HG03196 (cell line): ENCODE data around the gene LIMS1.
"Not testable (repeated sequence)": the region's sequence is repeated elsewhere in the genome, so short reads cannot be mapped to it uniquely, and the experiment has no call there.

ENCODE experiments used
- ATAC-seq: cut with Tn5 transposase; IDR thresholded peaks from one replicate; pipeline ENCODE4 v1.9.1; 2021; ENCODE audit not compliant: unreplicated experiment

LIMS1 gene

DNA sequence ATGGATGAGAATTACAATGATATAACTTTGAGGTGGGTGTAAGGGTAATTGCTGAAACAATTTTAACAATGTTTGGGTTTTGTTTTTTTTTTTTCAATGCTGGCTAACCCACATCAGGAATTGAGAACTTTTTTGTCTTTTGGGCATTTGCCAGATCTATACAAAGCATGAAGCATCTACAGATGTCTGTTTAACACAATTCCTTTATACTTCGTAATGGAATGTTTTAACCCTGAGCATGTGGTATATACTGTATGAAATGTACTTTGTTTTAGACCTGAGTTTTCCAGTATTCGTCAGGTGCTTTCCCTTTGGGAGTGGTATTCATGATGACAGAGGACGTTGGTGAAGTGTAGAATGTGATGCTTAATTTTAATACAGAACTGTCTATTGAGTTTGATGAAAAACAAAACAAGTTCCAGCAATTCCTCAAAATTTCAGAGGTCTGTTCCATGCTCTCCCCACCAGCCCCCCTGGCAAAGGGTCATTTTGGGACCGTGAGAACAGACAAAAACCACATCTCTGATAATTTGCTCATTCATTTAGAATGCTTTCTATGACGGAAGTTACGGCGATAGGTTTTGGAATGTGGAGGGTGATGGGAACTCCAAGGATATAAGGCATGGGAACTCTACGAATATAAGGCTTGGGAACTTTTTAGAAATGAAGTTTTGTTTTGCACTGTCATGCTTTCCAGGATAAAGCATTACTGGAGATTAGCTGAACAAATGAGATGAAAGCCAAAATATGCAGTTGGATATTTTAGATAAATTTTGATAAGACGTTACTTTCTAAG lies 14.1 kb downstream of the LIMS1 start:
- no peak for ATAC-seq

DNA sequence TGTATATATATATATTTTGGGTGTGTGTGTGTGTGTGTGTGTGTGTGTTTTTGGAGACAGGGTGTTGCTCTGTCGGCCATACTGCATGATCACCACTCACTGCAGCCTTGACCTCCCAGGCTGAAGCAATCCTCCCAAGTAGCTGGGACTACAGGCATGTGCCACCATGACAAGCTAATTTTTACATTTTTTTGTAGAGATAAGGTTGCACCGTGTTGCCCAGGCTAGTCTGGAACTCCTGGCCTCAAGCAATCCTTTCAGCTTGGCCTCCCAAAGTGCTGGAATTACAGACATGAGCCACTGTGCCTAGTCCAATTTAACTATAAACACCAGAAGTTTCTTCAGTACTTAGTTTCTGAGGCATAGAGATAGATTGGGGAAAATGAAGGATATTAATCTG lies 18.3 kb downstream of the LIMS1 start:
- ATAC-seq = no peak

- ATAC-seq = no peak
These were observed 19.1 kb downstream of the LIMS1 start for GRCh38 chr2:108553209-108553919.

- no peak for ATAC-seq
These were observed 20.3 kb downstream of the LIMS1 start for GRCh38 chr2:108554528-108554927.

DNA sequence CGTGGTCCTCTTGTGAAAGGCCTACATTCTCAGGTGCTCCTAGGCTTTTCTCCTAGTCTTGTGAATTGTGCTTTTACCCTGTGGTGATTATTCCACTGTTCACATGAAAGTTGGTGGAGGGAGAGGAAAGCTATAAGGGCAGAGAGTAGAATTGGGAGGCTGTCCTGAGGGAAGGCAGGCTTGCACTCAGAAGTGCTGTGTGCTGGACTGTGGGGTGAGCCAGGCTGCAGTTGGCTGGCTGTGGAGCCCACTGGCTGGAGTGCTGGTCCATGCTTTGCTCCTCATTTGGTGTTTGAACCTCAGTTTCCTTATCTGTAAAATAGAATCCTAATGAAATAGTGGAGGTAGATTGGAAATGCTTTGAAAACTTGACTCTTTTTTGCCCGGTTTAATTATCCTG lies 21.3 kb downstream of the LIMS1 start:
- no peak for ATAC-seq

DNA sequence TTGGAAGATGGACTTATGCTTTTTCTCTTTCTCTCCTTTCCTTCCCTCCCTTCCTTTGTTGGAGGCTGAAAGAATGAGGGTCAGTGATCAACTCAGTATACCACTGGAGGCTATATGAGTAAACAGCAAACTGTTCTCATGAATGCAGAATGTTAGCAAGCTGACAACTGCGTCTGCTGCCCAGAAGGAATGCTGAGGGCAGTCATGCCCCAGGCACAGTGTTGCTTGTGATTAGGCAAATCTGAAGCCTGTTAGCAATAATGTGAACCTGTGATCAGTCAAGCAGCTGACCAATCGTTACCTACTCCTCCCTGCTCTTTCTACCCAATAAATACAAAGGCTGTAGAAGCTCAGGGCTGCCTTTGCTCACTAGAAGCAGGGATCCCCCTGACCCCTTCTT lies 22.3 kb downstream of the LIMS1 start:
- not testable (repeated sequence) for ATAC-seq

DNA sequence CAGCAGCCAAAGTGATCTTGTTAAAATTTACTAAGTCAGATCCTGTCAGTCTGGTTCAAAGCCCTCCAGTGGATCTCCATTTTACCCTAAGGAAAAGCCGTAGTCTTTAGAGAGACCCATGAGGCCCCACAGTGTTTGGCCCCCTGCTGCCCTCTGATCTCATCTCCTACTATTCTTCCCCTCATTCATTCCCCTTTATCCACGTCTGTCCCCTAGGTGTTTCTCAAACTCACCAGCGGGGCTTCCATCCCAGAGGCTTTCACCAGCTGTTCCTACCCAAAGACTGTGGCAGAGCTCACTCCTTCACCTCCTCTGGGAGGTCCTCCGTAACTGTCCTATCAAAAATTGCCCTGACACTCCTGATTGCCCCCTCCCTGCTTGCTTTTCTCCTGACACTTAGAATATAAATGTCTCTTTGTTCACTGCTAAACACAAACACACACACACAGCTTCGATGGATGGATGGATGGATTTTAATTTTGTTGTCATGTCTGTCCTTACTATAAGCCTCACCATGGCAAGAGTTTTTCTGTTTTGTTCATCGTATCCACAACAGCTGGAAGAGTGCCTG lies 26.1 kb downstream of the LIMS1 start:
- ATAC-seq = no peak

- ATAC-seq = no peak
These were observed 26.7 kb downstream of the LIMS1 start for GRCh38 chr2:108560895-108561530.

- no peak for ATAC-seq
These were observed 28.0 kb downstream of the LIMS1 start for GRCh38 chr2:108562274-108562673.

- no peak for ATAC-seq
These were observed 30.2 kb downstream of the LIMS1 start for GRCh38 chr2:108564510-108564909.

DNA sequence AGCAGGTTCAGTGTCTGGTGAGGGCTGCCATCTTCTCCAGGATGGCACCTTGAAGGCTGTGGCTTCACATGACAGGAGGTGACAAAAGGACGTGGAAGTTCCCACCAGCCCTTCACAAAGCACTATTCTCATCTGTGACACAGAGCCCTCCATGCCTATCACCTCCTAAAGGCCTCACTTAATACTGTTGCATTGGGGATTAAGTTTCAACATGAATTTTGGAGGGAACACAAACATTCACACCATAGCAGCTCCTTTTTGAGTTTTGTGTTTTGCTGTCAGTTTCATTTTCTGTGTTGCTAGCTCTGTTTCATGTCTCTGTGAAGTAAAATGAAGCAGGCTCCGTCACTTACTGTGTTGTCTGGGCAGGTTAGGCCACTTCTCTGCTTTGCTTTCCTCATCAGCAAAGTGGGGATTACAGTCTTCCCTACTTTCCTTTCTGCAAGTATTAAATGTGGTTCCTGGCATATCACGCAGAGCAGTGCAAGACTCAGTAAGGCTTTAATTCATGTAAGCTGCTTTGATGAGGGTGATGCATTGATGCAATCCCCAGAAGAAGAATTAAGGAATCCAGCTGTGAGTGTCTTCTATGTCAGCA lies 31.6 kb downstream of the LIMS1 start:
- ATAC-seq = peak; percentile 69

GRCh38 chr2:108570416-108570815 lies 36.1 kb downstream of the LIMS1 start:
- no peak for ATAC-seq

DNA sequence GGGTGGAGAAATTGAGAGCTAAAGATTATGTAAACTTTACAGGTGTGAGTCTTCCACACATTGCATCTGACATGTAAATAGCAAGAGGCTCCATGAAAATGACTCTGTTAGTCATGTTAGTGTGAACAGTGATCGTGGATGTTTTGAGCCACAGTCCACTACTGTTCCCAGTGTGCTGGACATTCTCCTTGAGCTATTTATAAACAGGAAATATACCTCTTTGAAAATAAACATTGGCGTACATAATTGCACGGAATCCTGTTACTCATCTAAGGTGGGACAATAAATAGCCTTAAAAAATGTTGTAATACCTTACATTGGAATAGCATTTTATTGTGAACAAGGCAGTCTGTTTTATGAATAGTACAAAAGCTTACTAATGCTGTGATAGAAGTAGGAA lies 37.0 kb downstream of the LIMS1 start:
- ATAC-seq = no peak

DNA sequence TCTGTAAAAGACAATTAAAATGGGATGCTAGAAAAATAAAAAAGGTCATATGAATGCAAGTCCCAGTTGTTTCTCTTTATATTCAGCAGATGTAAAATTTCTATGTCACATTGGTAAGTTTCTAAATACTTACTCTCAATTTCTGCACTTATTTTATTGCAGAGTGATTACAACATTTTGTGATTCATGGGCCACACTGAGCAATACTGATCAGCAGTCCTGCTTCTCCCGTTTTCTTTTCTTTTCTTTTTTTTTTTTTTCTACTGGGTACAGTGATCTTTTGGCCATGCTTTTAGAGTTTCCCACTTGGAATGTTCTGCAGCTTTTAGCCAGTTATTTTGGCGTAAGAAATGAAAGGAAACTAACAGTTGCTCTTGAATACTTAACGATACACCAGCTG lies 38.8 kb downstream of the LIMS1 start:
- ATAC-seq = no peak

GRCh38 chr2:108574332-108574731 lies 40.1 kb downstream of the LIMS1 start:
- ATAC-seq = no peak

- ATAC-seq = peak; percentile 90
These were observed 41.1 kb downstream of the LIMS1 start for GRCh38 chr2:108575132-108575966.

DNA sequence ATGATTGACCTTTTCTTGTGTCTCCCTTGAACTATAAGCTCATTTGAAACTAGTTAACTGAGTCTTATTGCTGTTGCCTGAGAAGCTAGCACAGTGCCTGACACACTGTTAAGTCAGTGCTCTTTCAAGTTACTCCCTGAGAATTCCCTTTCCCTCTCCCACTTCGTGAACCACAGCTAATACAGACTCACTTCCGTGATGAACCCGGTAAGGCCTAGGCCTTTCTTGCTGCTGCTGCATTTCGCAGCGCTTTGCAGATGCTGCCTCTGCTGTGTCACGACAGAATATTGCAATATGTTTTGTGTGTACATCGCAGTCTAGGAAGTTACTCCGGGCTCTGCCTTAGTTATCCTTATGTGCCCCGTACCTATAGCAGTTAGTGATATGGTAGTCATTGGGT lies 42.8 kb downstream of the LIMS1 start:
- ATAC-seq = no peak

DNA sequence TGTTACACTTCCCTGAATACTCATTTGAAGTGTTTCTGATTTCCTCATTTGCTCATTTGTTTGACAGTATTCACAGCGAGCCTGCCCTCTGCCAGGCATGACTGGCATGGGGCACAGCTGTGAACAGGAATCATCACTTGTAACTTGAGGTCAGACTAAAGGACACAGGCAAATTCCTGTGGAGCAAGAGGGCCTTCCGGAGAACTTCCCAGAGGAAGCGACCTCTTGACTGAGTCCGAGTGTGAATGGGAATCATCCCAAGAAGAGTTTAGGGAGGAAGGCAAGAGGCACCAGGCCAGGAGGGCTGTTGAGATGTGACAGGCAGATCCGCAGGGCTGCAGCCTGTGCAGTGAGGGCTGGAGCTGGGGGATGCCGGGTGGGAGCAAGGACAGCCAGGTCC lies 45.4 kb downstream of the LIMS1 start:
- ATAC-seq = no peak

DNA sequence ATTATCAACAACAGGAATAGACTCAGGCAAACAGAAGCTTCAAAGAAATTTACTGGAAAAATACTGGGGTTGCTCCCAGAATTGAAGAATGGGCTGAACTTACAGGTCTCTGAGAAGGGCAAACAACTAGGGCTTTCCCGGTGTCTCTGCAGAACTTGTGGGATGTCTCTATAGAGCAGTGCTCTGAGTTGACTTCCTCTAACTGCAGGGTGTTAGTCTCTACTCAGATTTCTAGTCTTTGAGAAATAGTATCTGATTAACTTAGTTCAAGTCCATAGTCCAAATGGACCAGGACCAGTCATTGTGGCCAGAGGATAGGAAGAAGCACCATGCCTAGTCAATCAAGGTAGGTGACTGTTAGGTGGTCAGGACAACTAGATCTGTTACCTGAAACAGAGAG lies 45.8 kb downstream of the LIMS1 start:
- ATAC-seq = no peak

DNA sequence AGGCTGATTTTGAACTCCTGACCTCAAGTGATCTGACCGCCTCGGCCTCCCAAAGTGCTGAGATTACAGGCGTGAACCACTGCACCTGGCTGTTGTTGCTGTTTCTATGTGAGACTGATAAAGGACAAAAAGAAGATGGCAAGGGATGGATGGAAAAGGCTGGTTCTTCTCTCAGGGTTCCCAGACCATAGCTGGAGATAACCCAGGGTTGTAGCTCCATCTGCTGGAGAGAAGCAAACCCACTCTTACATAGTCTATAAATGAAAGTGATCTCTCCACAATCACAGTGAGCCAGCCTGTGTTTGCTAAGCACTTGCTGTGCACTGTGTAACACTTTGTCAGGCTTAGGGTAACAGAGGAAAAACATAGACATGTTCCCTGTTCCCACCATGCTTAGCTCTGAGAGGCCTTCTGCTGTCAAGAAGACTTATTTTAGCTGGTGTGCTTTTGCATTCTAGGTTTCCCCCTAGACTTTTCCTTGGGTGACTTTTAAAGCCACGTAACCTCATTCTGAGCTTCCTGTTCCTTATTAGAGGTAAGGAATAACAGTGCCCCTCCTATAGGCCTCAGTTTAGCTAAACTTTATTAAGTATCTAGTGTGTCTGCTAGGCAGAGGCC lies 49.7 kb downstream of the LIMS1 start:
- peak; percentile 64 for ATAC-seq
